HL-60 (cell line): ENCODE results near the gene ST6GALNAC4.

ENCODE experiments used
- CTCF ChIP-seq: IDR thresholded peaks from one replicate; pipeline ENCODE4 v1.5.1; 2011; ENCODE audit warnings: low read length, control low read depth, inconsistent platforms; ENCODE audit not compliant: insufficient read depth
- GABPA ChIP-seq: IDR thresholded peaks from 2 replicates; pipeline ENCODE4 v1.6.1; 2012; ENCODE audit warnings: low read depth
- POLR2AphosphoS5 ChIP-seq: IDR thresholded peaks from 2 replicates; pipeline ENCODE4 v1.6.1; 2012; ENCODE audit warnings: low read depth
- REST ChIP-seq: IDR thresholded peaks from 2 replicates; pipeline ENCODE4 v1.6.1; 2012; ENCODE audit warnings: low read depth; ENCODE audit not compliant: insufficient replicate concordance
- SPI1 ChIP-seq: IDR thresholded peaks from 2 replicates; pipeline ENCODE4 v1.6.1; 2012; ENCODE audit warnings: low read depth, mild to moderate bottlenecking, borderline replicate concordance

GRCh38 chr9:127917603-127918002, 762 bp upstream of the ST6GALNAC4 start:
- no peak for TF ChIP-seq CTCF
- no peak for TF ChIP-seq POLR2AphosphoS5
- TF ChIP-seq REST: no peak
- no peak for TF ChIP-seq GABPA
- peak; percentile 60; the same call in 1 of the 2 replicates for TF ChIP-seq SPI1
